K562 (cell line): ENCODE results near the gene DAP. TPM values are rescaled to one million over a fixed set of nuclear protein-coding genes. Genes with fewer than 3 reads are reported as not detected.

Experiments used
- CBX1 ChIP-seq: sonication (generic); IDR thresholded peaks from 2 replicates; pipeline ENCODE4 v1.6.1; 2016; ENCODE audit warnings: antibody characterized with exemption, low read depth, mild to moderate bottlenecking
- CBX5 ChIP-seq: IDR thresholded peaks from 2 replicates; pipeline ENCODE4 v1.6.1; 2014; ENCODE audit warnings: low read depth, borderline replicate concordance
- CHD4 ChIP-seq: fragments of 200-600 bp; sonication (generic); IDR thresholded peaks from 3 replicates; pipeline ENCODE4 v1.6.1; 2012; ENCODE audit warnings: low read depth, mild to moderate bottlenecking, mixed read lengths, low read length, inconsistent platforms; ENCODE audit not compliant: insufficient read depth, insufficient replicate concordance, poor library complexity, severe bottlenecking
- EHMT2 ChIP-seq: fragments of 450-650 bp; IDR thresholded peaks from 2 replicates; pipeline ENCODE4 v1.6.1; 2018; ENCODE audit warnings: antibody characterized with exemption
- EZH2 ChIP-seq: IDR thresholded peaks from 2 replicates; pipeline ENCODE4 v1.6.1; 2012; ENCODE audit warnings: low read depth, mild to moderate bottlenecking, inconsistent platforms, low read length, borderline replicate concordance
- FOXM1 ChIP-seq, 2 experiments: fragments of 450-650 bp in 1 of 2; sonication (generic) in 1 of 2; formaldehyde crosslinking in 1 of 2; IDR thresholded peaks; 2 replicates each; pipeline versions ENCODE4 v1.6.1 to v1.9.0; 2017 to 2022; ENCODE audit warnings: low read depth in 2 of 2, mild to moderate bottlenecking in 2 of 2, missing genetic modification reagents in 1 of 2, moderate library complexity in 1 of 2
- HDAC1 ChIP-seq, 2 experiments: fragments of 450-650 bp; IDR thresholded peaks; 2 replicates each; pipeline ENCODE4 v1.6.1; 2016 to 2017; ENCODE audit warnings: inconsistent platforms in 1 of 2, mild to moderate bottlenecking in 1 of 2, moderate library complexity in 1 of 2
- ILF3 ChIP-seq: fragments of 450-650 bp; IDR thresholded peaks from 2 replicates; pipeline ENCODE4 v1.6.1; 2018; ENCODE audit warnings: antibody characterized with exemption, mild to moderate bottlenecking, moderate library complexity, borderline replicate concordance
- KLF13 ChIP-seq: fragments of 450-650 bp; IDR thresholded peaks from 2 replicates; pipeline ENCODE4 v1.6.1; 2016; ENCODE audit warnings: missing genetic modification characterization, low read depth, mild to moderate bottlenecking, missing compliant biosample characterization, moderate library complexity, borderline replicate concordance
- NBN ChIP-seq: fragments of 450-650 bp; IDR thresholded peaks from 2 replicates; pipeline ENCODE4 v1.6.1; 2016; ENCODE audit warnings: low read depth, mild to moderate bottlenecking
- NCOA1 ChIP-seq: fragments of 450-650 bp; IDR thresholded peaks from 2 replicates; pipeline ENCODE4 v1.6.1; 2016; ENCODE audit warnings: low read depth
- TRIM28 ChIP-seq: fragments of 450-650 bp; IDR thresholded peaks from 2 replicates; pipeline ENCODE4 v1.6.1; 2017
- XRCC4 ChIP-seq: IDR thresholded peaks from one replicate; pipeline ENCODE4 v1.6.1; 2011; ENCODE audit not compliant: insufficient read depth, insufficient read length; ENCODE audit errors: extremely low read depth
- polyA plus RNA-seq, 8 experiments: library from polyadenylated mRNA; depleted of rRNA in 4 of 8; stranded (reverse) in 5 of 8; unstranded in 3 of 8; fragments of >200 nt; fragmentation: Nextera tagmentation in 2 of 8; fragmentation: Illumina TruSeq in 1 of 8; extraction: Ambion mirVana in 2 of 8; extraction: Trizol in 1 of 8; gene quantifications; 2 replicates each; pipeline versions ENCODE4 v1.2.1 to v1.2.3, GENCODE V29; 2011 to 2014; ENCODE audit warnings: inconsistent platforms in 1 of 8, missing spikeins in 1 of 8
- total RNA-seq, 7 experiments: library from RNA; depleted of rRNA in 6 of 7; stranded (reverse); fragments of >200 nt in 6 of 7; fragmentation: Illumina TruSeq in 2 of 7; extraction: Trizol in 2 of 7; gene quantifications; 2 replicates each; pipeline versions ENCODE4 v1.2.1 to v1.2.3, GENCODE V29; 2011 to 2021; ENCODE audit warnings: low replicate concordance in 1 of 7
- TF ChIP-seq, protein P1 (sequence below), 2 experiments: fragments of 450-650 bp; conservative IDR thresholded peaks; 2 replicates each; pipeline ENCODE4 v1.6.1; 2017; ENCODE audit warnings: mild to moderate bottlenecking in 2 of 2, moderate library complexity in 2 of 2
- TF ChIP-seq, protein P2 (sequence below), 2 experiments: fragments of 450-650 bp; IDR thresholded peaks; 2 replicates each; pipeline ENCODE4 v1.6.1; 2018; ENCODE audit warnings: mild to moderate bottlenecking in 2 of 2, low read depth in 1 of 2; ENCODE audit not compliant: partially characterized antibody in 2 of 2
- TF ChIP-seq, protein P3 (sequence below): fragments of 450-650 bp; IDR thresholded peaks from 2 replicates; pipeline ENCODE4 v1.7.1; 2018; ENCODE audit warnings: mild to moderate bottlenecking, low read depth; ENCODE audit not compliant: partially characterized antibody
- TF ChIP-seq, protein P4 (sequence below): sonication (generic); formaldehyde crosslinking; IDR thresholded peaks from 2 replicates; pipeline ENCODE4 v1.9.0; 2022; ENCODE audit warnings: mild to moderate bottlenecking, missing genetic modification reagents

Gene DAP
- total and polyA plus RNA-seq, 9 of the 15 experiments (the other 6 are each of a cell fraction or from before 2014, with no cell fraction given), result 14.1 to 151 (median 34.5) TPM

DNA sequence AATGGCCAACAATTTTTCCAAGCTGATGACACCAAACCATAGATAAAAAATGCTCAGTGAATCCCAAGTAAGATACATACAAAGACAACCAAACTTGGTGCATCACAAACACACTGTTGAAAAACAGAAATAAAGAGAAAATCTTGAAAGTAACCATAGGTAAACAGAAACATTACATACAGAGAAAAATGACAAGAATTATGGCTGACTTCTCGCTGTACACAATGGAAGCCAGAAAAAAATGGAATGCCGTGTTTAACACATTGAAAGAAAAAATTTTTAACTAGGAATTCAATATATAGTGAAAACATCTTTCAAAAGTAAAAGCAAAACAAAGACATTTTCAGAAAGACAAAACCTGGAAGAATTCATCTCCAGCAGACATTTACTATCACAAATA lies 20.6 kb downstream of the DAP start (continued):
- TF ChIP-seq, protein P1, sequence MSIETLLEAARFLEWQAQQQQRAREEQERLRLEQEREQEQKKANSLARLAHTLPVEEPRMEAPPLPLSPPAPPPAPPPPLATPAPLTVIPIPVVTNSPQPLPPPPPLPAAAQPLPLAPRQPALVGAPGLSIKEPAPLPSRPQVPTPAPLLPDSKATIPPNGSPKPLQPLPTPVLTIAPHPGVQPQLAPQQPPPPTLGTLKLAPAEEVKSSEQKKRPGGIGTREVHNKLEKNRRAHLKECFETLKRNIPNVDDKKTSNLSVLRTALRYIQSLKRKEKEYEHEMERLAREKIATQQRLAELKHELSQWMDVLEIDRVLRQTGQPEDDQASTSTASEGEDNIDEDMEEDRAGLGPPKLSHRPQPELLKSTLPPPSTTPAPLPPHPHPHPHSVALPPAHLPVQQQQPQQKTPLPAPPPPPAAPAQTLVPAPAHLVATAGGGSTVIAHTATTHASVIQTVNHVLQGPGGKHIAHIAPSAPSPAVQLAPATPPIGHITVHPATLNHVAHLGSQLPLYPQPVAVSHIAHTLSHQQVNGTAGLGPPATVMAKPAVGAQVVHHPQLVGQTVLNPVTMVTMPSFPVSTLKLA (conservative IDR thresholded peaks at IDR 0.05), result 0 out of 4 replicates have a peak, but pooled peaks of 1 of the 2 experiments have one; percentile 7
- TF ChIP-seq XRCC4 (no peak), EZH2 (no peak), TRIM28 (peak; percentile 98), FOXM1 (IDR thresholded peaks at IDR 0.05; ENCODE audit: low read depth) (peak; percentile 45; the same call in 1 of the 2 replicates), FOXM1 (CRISPR knock-in tag; IDR thresholded peaks at IDR 0.05; ENCODE audit: low read depth) (no peak), NBN (peak; percentile 50; the same call in 1 of the 2 replicates), EHMT2 (peak; percentile 41; the same call in 1 of the 2 replicates), CHD4 (no peak), NCOA1 (no peak), ILF3 (no peak), CBX1 (peak; percentile 53; the same call in 1 of the 2 replicates), HDAC1 (IDR thresholded peaks at IDR 0.05) (peak in 1 of 2 experiments; percentile 22; a peak in 1 of 4 replicates), CBX5 (peak; percentile 94), KLF13 (no peak)
- TF ChIP-seq, protein P2, sequence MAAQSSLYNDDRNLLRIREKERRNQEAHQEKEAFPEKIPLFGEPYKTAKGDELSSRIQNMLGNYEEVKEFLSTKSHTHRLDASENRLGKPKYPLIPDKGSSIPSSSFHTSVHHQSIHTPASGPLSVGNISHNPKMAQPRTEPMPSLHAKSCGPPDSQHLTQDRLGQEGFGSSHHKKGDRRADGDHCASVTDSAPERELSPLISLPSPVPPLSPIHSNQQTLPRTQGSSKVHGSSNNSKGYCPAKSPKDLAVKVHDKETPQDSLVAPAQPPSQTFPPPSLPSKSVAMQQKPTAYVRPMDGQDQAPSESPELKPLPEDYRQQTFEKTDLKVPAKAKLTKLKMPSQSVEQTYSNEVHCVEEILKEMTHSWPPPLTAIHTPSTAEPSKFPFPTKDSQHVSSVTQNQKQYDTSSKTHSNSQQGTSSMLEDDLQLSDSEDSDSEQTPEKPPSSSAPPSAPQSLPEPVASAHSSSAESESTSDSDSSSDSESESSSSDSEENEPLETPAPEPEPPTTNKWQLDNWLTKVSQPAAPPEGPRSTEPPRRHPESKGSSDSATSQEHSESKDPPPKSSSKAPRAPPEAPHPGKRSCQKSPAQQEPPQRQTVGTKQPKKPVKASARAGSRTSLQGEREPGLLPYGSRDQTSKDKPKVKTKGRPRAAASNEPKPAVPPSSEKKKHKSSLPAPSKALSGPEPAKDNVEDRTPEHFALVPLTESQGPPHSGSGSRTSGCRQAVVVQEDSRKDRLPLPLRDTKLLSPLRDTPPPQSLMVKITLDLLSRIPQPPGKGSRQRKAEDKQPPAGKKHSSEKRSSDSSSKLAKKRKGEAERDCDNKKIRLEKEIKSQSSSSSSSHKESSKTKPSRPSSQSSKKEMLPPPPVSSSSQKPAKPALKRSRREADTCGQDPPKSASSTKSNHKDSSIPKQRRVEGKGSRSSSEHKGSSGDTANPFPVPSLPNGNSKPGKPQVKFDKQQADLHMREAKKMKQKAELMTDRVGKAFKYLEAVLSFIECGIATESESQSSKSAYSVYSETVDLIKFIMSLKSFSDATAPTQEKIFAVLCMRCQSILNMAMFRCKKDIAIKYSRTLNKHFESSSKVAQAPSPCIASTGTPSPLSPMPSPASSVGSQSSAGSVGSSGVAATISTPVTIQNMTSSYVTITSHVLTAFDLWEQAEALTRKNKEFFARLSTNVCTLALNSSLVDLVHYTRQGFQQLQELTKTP (IDR thresholded peaks at IDR 0.05; ENCODE audit: low read depth in 1 of 2, partially characterized antibody in 2 of 2), result peak in 1 of 2 experiments; percentile 40
- TF ChIP-seq, protein P3, sequence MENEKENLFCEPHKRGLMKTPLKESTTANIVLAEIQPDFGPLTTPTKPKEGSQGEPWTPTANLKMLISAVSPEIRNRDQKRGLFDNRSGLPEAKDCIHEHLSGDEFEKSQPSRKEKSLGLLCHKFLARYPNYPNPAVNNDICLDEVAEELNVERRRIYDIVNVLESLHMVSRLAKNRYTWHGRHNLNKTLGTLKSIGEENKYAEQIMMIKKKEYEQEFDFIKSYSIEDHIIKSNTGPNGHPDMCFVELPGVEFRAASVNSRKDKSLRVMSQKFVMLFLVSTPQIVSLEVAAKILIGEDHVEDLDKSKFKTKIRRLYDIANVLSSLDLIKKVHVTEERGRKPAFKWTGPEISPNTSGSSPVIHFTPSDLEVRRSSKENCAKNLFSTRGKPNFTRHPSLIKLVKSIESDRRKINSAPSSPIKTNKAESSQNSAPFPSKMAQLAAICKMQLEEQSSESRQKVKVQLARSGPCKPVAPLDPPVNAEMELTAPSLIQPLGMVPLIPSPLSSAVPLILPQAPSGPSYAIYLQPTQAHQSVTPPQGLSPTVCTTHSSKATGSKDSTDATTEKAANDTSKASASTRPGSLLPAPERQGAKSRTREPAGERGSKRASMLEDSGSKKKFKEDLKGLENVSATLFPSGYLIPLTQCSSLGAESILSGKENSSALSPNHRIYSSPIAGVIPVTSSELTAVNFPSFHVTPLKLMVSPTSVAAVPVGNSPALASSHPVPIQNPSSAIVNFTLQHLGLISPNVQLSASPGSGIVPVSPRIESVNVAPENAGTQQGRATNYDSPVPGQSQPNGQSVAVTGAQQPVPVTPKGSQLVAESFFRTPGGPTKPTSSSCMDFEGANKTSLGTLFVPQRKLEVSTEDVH, result no peak
- TF ChIP-seq, protein P4, sequence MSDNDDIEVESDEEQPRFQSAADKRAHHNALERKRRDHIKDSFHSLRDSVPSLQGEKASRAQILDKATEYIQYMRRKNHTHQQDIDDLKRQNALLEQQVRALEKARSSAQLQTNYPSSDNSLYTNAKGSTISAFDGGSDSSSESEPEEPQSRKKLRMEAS, result no peak
